HepG2 (cell line): ENCODE measurements around the gene FOXA1. TPM values are rescaled to one million over a fixed set of nuclear protein-coding genes. Genes with fewer than 3 reads are reported as not detected.

ENCODE experiments used
- ATAC-seq: fragments of 200-7000 bp; cut with Tn5 transposase; 3 replicates; pipeline ENCODE4 v1.9.1; 2020; ENCODE audit warnings: mild to moderate bottlenecking, moderate library complexity
- BruUV-seq: library from RNA; stranded (reverse); fragments of 400-500 nt; replicated peaks from 2 replicates; lab custom pipeline; 2021; lab: Mats Ljungman, UMichigan
- CTCF ChIA-PET: fragments of 300-600 bp; formaldehyde crosslinking; extraction: SDS; loops from one replicate; lab custom pipeline; 2021; ENCODE audit warnings: low total read pairs, inconsistent platforms, low intra/inter-chr PET ratio; lab: Yijun Ruan, JAX
- POLR2A ChIA-PET: fragments of 350-600 bp; sonication (Branson Sonifier 250); formaldehyde crosslinking; loops from one replicate; lab custom pipeline; 2020; ENCODE audit warnings: antibody characterized with exemption, inconsistent platforms; lab: Yijun Ruan, JAX
- DNase-seq: peaks from one replicate; pipeline ENCODE4 v3.0.0-alpha.2; 2015; ENCODE audit warnings: low spot score
- FAIRE-seq: peaks from 3 replicates; lab custom pipeline; 2011; peaks lifted over from hg19 to GRCh38; lab: Jason Lieb, UNC
- H2AFZ ChIP-seq: one replicate; pipeline ENCODE4 v1.6.1; 2011; ENCODE audit warnings: low read length, inconsistent platforms
- H3K27ac ChIP-seq: fragments of 300-600 bp; 3 replicates; pipeline ENCODE4 v1.8.0; 2011; ENCODE audit warnings: mixed run types, mild to moderate bottlenecking, mixed read lengths, low read length, inconsistent platforms; ENCODE audit not compliant: insufficient read depth; ENCODE audit errors: extremely low read length
- H3K27me3 ChIP-seq, 2 experiments: fragments of 200-600 bp in 1 of 2; 2 replicates in 1 of 2; 3 replicates in 1 of 2; pipeline versions ENCODE4 v1.6.0 to v1.8.0; 2011; ENCODE audit warnings: low read length in 2 of 2, mild to moderate bottlenecking in 2 of 2, moderate library complexity in 2 of 2, inconsistent platforms in 1 of 2; ENCODE audit not compliant: insufficient read depth in 2 of 2, control insufficient read depth in 1 of 2
- H3K36me3 ChIP-seq, 2 experiments: fragments of 200-600 bp in 1 of 2; replicated peaks in 1 of 2; 2 replicates in 1 of 2; 3 replicates in 1 of 2; pipeline versions ENCODE4 v1.5.1 to v1.8.0; 2011; ENCODE audit warnings: low read length in 2 of 2, inconsistent platforms in 1 of 2; ENCODE audit not compliant: insufficient read depth in 2 of 2, control insufficient read depth in 1 of 2
- H3K4me1 ChIP-seq: 2 replicates; pipeline ENCODE4 v1.5.1; 2012; ENCODE audit warnings: low read length, inconsistent platforms; ENCODE audit not compliant: insufficient read depth
- H3K4me2 ChIP-seq: 2 replicates; pipeline ENCODE4 v1.6.0; 2011; ENCODE audit warnings: low read depth, low read length, inconsistent platforms
- H3K4me3 ChIP-seq, 3 experiments: fragments of 200-600 bp in 1 of 3; sonication (generic), shearing (Covaris generic) in 1 of 3; replicated peaks in 1 of 3; 2 replicates each; pipeline ENCODE4 v1.5.1; 2011 to 2016; ENCODE audit warnings: low read length in 3 of 3, inconsistent platforms in 2 of 3, low read depth in 2 of 3, mild to moderate bottlenecking in 2 of 3, control low read depth in 1 of 3, mixed read lengths in 1 of 3; ENCODE audit not compliant: insufficient read depth in 1 of 3
- H3K79me2 ChIP-seq: one replicate; pipeline ENCODE4 v1.6.1; 2011; ENCODE audit warnings: low read length, inconsistent platforms; ENCODE audit not compliant: insufficient read depth
- H3K9ac ChIP-seq: 2 replicates; pipeline ENCODE4 v1.6.0; 2011; ENCODE audit warnings: mild to moderate bottlenecking, low read depth, low read length, inconsistent platforms; ENCODE audit not compliant: insufficient read depth
- H3K9me3 ChIP-seq: 2 replicates; pipeline ENCODE4 v1.5.1; 2012; ENCODE audit warnings: mild to moderate bottlenecking, low read length
- H4K20me1 ChIP-seq: 2 replicates; pipeline ENCODE4 v1.6.0; 2011; ENCODE audit warnings: inconsistent platforms, mild to moderate bottlenecking, low read length, moderate library complexity; ENCODE audit not compliant: insufficient read depth
- GATAD1 ChIP-seq: IDR thresholded peaks from 2 replicates; pipeline ENCODE4 v1.6.1; 2016; ENCODE audit warnings: missing genetic modification reagents, missing compliant biosample characterization
- HNRNPL ChIP-seq: fragments of 200-400 bp; formaldehyde crosslinking; IDR thresholded peaks from 2 replicates; pipeline ENCODE4 v1.6.1; 2017; ENCODE audit warnings: mild to moderate bottlenecking, low read depth, low read length
- LCORL ChIP-seq, 2 experiments: fragments of 450-650 bp in 1 of 2; sonication (generic) in 1 of 2; formaldehyde crosslinking in 1 of 2; IDR thresholded peaks; 2 replicates each; pipeline versions ENCODE4 v1.5.0 to v1.6.1; 2017 to 2020; ENCODE audit warnings: antibody characterized with exemption in 1 of 2, missing genetic modification reagents in 1 of 2
- MLXIP ChIP-seq: sonication (generic); formaldehyde crosslinking; IDR thresholded peaks from 2 replicates; pipeline ENCODE4 v1.9.0; 2021; ENCODE audit warnings: missing genetic modification reagents, borderline replicate concordance
- NFIB ChIP-seq: sonication (generic); formaldehyde crosslinking; IDR thresholded peaks from 2 replicates; pipeline ENCODE4 v1.9.0; 2021; ENCODE audit warnings: missing genetic modification reagents, mild to moderate bottlenecking, borderline replicate concordance
- PRMT3 ChIP-seq: sonication (generic); formaldehyde crosslinking; IDR thresholded peaks from 2 replicates; pipeline ENCODE4 v1.8.1; 2022; ENCODE audit warnings: low read depth, mild to moderate bottlenecking, moderate library complexity, missing genetic modification reagents, borderline replicate concordance
- SKI ChIP-seq: fragments of 450-650 bp; IDR thresholded peaks from one replicate; pipeline ENCODE4 v1.6.1; 2018; ENCODE audit warnings: mild to moderate bottlenecking; ENCODE audit not compliant: partially characterized antibody
- SOX5 ChIP-seq: IDR thresholded peaks from 2 replicates; pipeline ENCODE4 v1.6.1; 2016; ENCODE audit warnings: borderline replicate concordance
- TBP ChIP-seq: sonication (generic); formaldehyde crosslinking; IDR thresholded peaks from 2 replicates; pipeline ENCODE4 v1.5.0; 2020; ENCODE audit warnings: missing genetic modification reagents
- TEAD3 ChIP-seq: optimal IDR thresholded peaks from 2 replicates; pipeline ENCODE3; 2016; ENCODE audit warnings: borderline replicate concordance
- ZKSCAN8 ChIP-seq: IDR thresholded peaks from 2 replicates; pipeline ENCODE4 v1.6.1; 2016; ENCODE audit warnings: borderline replicate concordance, missing genetic modification reagents, missing compliant biosample characterization
- ZMAT3 ChIP-seq: sonication (generic); formaldehyde crosslinking; conservative IDR thresholded peaks from 2 replicates; pipeline ENCODE4 v1.7.0; 2021; ENCODE audit warnings: missing genetic modification reagents
- ZNF160 ChIP-seq: sonication (generic); formaldehyde crosslinking; IDR thresholded peaks from 2 replicates; pipeline ENCODE4 v1.8.0; 2022; ENCODE audit warnings: mild to moderate bottlenecking, inconsistent platforms, missing genetic modification reagents
- ZNF207 ChIP-seq: fragments of 450-650 bp; IDR thresholded peaks from 2 replicates; pipeline ENCODE4 v1.6.1; 2016; ENCODE audit warnings: antibody characterized with exemption, borderline replicate concordance
- ZNF782 ChIP-seq: sonication (generic); formaldehyde crosslinking; IDR thresholded peaks from 2 replicates; pipeline ENCODE4 v1.4.0; 2020; ENCODE audit warnings: missing genetic modification reagents, mild to moderate bottlenecking, borderline replicate concordance
- ZSCAN25 ChIP-seq: sonication (generic); formaldehyde crosslinking; IDR thresholded peaks from 2 replicates; pipeline ENCODE4 v1.8.0; 2022; ENCODE audit warnings: mild to moderate bottlenecking, missing genetic modification reagents
- WGBS: methylation state at CpG from one replicate; pipeline ENCODE4 v1.1.6; 2017; ENCODE audit warnings: low lambda C conversion rate; 5-methylcytosine and 5-hydroxymethylcytosine counted together
- in situ Hi-C: cut with HindIII; loops from 2 replicates; pipeline ENCODE4 v1.10.0; 2017; ENCODE audit warnings: low pct_unique_long_range_greater_than_20kb; ENCODE audit not compliant: extremely low pct_ligation_motif_present
- intact Hi-C: fragments of 100-400 bp; cut with micrococcal nuclease; formaldehyde crosslinking; loops from one replicate; pipeline ENCODE4 v1.10.0; 2022; ENCODE audit not compliant: unreplicated experiment
- polyA plus RNA-seq, 8 experiments: library from polyadenylated mRNA; depleted of rRNA in 3 of 8; stranded (reverse) in 7 of 8; unstranded in 1 of 8; fragments of >200 nt; fragmentation: Illumina TruSeq in 4 of 8; extraction: Trizol in 4 of 8; gene quantifications; 2 replicates each; pipeline versions ENCODE4 v1.2.1 to v1.2.3, GENCODE V29; 2011 to 2016; ENCODE audit warnings: low read depth in 4 of 8, missing spikeins in 1 of 8, mixed read lengths in 1 of 8; ENCODE audit not compliant: insufficient read depth in 1 of 8
- total RNA-seq, 5 experiments: library from RNA; depleted of rRNA; stranded (reverse); fragments of >200 nt; fragmentation: Illumina TruSeq; extraction: Trizol; gene quantifications; 2 replicates each; pipeline ENCODE4 v1.2.3, GENCODE V29; 2016; ENCODE audit warnings: low read depth in 1 of 5

FOXA1 gene
- total and polyA plus RNA-seq, 2 of the 13 experiments (the other 11 are each of a cell fraction or from before 2014, with no cell fraction given), result 43.4 to 58.6 TPM

GRCh38 chr14:37606678-37607077 lies 11.6 kb upstream of the FOXA1 start (continued):
- TF ChIP-seq MLXIP (CRISPR knock-in tag) (no peak), ZNF207 (no peak), HNRNPL (no peak), TEAD3 (CRISPR knock-in tag) (no peak), ZNF782 (CRISPR knock-in tag) (no peak), SOX5 (CRISPR knock-in tag) (no peak), ZSCAN25 (CRISPR knock-in tag) (no peak)

GRCh38 chr14:37603688-37604251 lies 8.7 kb upstream of the FOXA1 start:
- CTCF ChIA-PET, result interaction anchor here (1.4 kb wide), 1 partner anchor 9 kb away, joined by 3 read pairs; no protein-coding TSS in a partner anchor
- Histone ChIP-seq H3K27ac (peak overlapping the region; percentile 32), H3K36me3 (peaks cover 0 to 3% of the 10 kb centered on the region in 2 experiments; a peak in 3 of 5 replicates), H2AFZ (no peak overlapping the region), H3K9me3 (no peaks in the 10 kb centered on the region), H3K9ac (no peak overlapping the region), H3K4me1 (peaks cover 61% of the 10 kb centered on the region), H3K4me3 (no peak overlapping the region), H3K79me2 (peaks cover 13% of the 10 kb centered on the region), H3K27me3 (no peaks in the 10 kb centered on the region), H3K4me2 (peak overlapping the region; percentile 75), H4K20me1 (no peaks in the 10 kb centered on the region)
- intact Hi-C loops (no loop called here), in situ Hi-C loops (loop anchor here (5.0 kb wide), 1 partner anchor 269 kb away; no protein-coding TSS in a partner anchor)
- no TSS peak for BruUV-seq
- no peak for DNase-seq
- POLR2A ChIA-PET, result interaction anchor here (1.2 kb wide), 1 partner anchor 22 kb away, joined by 8 read pairs; no protein-coding TSS in a partner anchor
- no peak for FAIRE-seq
- ATAC-seq, result peak; percentile 4
- 91% methylated on average over 9 of the region's 9 CpGs for WGBS
- TF ChIP-seq PRMT3 (CRISPR knock-in tag) (no peak), NFIB (no peak), ZKSCAN8 (CRISPR knock-in tag) (no peak), LCORL (IDR thresholded peaks at IDR 0.05) (no peak), LCORL (CRISPR knock-in tag; IDR thresholded peaks at IDR 0.05) (no peak), ZNF160 (CRISPR knock-in tag) (no peak), ZMAT3 (CRISPR knock-in tag) (0 out of 2 replicates have a peak, but pooled peaks have one; percentile 10), SKI (no peak), TBP (no peak), GATAD1 (CRISPR knock-in tag) (no peak)
